ENCODE results near the gene TOPBP1. TPM values are rescaled to one million over a fixed set of nuclear protein-coding genes. Genes with fewer than 3 reads are reported as not detected.

The TOPBP1 gene
- total RNA-seq, 1 donor: 33.7 TPM

- peaks cover 21% of the 10 kb centered on the region for H3K36me3 ChIP-seq (ENCODE audit: insufficient read depth, low read length)
- no peak for TF ChIP-seq CTCF (IDR thresholded peaks at IDR 0.05; ENCODE audit: extremely low read depth, low read depth, low read length)
- H3K4me2 ChIP-seq (ENCODE audit: insufficient read depth, low read length): no peak overlapping the region
- no peak for DNase-seq (ENCODE audit: insufficient read length, low spot score, missing footprints)
- H3K9me3 ChIP-seq (ENCODE audit: low read depth, low read length): no peaks in the 10 kb centered on the region
- no peaks in the 10 kb centered on the region for H4K20me1 ChIP-seq (ENCODE audit: insufficient read depth, low read length)
- H3K79me2 ChIP-seq (ENCODE audit: insufficient read depth, low read length): no peaks in the 10 kb centered on the region
- H2AFZ ChIP-seq (ENCODE audit: low read length): no peak overlapping the region
- H3K27ac ChIP-seq (ENCODE audit: low read depth, low read length): no peak overlapping the region
- no peak overlapping the region for H3K4me3 ChIP-seq (ENCODE audit: insufficient read depth, low read length)
- no peaks in the 10 kb centered on the region for H3K27me3 ChIP-seq (ENCODE audit: insufficient read depth, low read length)
- peaks cover 2% of the 10 kb centered on the region for H3K4me1 ChIP-seq (ENCODE audit: insufficient read depth, low read length)
Measured at GRCh38 chr3:133606902-133607301, 54.8 kb downstream of the TOPBP1 start.

- DNase-seq (ENCODE audit: insufficient read length, low spot score, missing footprints): no peak
- Histone ChIP-seq H3K36me3 (ENCODE audit: insufficient read depth, low read length) (peaks cover 15% of the 10 kb centered on the region), H4K20me1 (ENCODE audit: insufficient read depth, low read length) (no peaks in the 10 kb centered on the region), H3K4me3 (ENCODE audit: insufficient read depth, low read length) (no peak overlapping the region), H3K79me2 (ENCODE audit: insufficient read depth, low read length) (no peaks in the 10 kb centered on the region), H3K27ac (ENCODE audit: low read depth, low read length) (no peak overlapping the region), H3K4me2 (ENCODE audit: insufficient read depth, low read length) (no peak overlapping the region), H3K4me1 (ENCODE audit: insufficient read depth, low read length) (peaks cover 2% of the 10 kb centered on the region), H3K27me3 (ENCODE audit: insufficient read depth, low read length) (no peaks in the 10 kb centered on the region), H2AFZ (ENCODE audit: low read length) (no peak overlapping the region), H3K9me3 (ENCODE audit: low read depth, low read length) (no peaks in the 10 kb centered on the region)
- TF ChIP-seq CTCF (IDR thresholded peaks at IDR 0.05; ENCODE audit: extremely low read depth, low read depth, low read length): no peak
Measured at GRCh38 chr3:133606342-133606741, 55.4 kb downstream of the TOPBP1 start.

- Histone ChIP-seq H3K4me3 (ENCODE audit: insufficient read depth, low read length) (no peak overlapping the region), H2AFZ (ENCODE audit: low read length) (no peak overlapping the region), H3K9me3 (ENCODE audit: low read depth, low read length) (no peaks in the 10 kb centered on the region), H3K79me2 (ENCODE audit: insufficient read depth, low read length) (no peaks in the 10 kb centered on the region), H4K20me1 (ENCODE audit: insufficient read depth, low read length) (no peaks in the 10 kb centered on the region), H3K36me3 (ENCODE audit: insufficient read depth, low read length) (peaks cover 5% of the 10 kb centered on the region), H3K27me3 (ENCODE audit: insufficient read depth, low read length) (no peaks in the 10 kb centered on the region), H3K4me2 (ENCODE audit: insufficient read depth, low read length) (no peak overlapping the region), H3K27ac (ENCODE audit: low read depth, low read length) (no peak overlapping the region), H3K4me1 (ENCODE audit: insufficient read depth, low read length) (peaks cover 5% of the 10 kb centered on the region)
- no peak for TF ChIP-seq CTCF (IDR thresholded peaks at IDR 0.05; ENCODE audit: extremely low read depth, low read depth, low read length)
- no peak for DNase-seq (ENCODE audit: insufficient read length, low spot score, missing footprints)
Measured at GRCh38 chr3:133600572-133601081, 61.1 kb downstream of the TOPBP1 start.

- H3K4me3 ChIP-seq (ENCODE audit: insufficient read depth, low read length): no peak overlapping the region
- peaks cover 5% of the 10 kb centered on the region for H3K36me3 ChIP-seq (ENCODE audit: insufficient read depth, low read length)
- peaks cover 16% of the 10 kb centered on the region for H3K4me1 ChIP-seq (ENCODE audit: insufficient read depth, low read length)
- no peaks in the 10 kb centered on the region for H4K20me1 ChIP-seq (ENCODE audit: insufficient read depth, low read length)
- H3K79me2 ChIP-seq (ENCODE audit: insufficient read depth, low read length): no peaks in the 10 kb centered on the region
- TF ChIP-seq CTCF (IDR thresholded peaks at IDR 0.05; ENCODE audit: extremely low read depth, low read depth, low read length): no peak
- DNase-seq (ENCODE audit: insufficient read length, low spot score, missing footprints): no peak
- H3K4me2 ChIP-seq (ENCODE audit: insufficient read depth, low read length): no peak overlapping the region
- no peak overlapping the region for H2AFZ ChIP-seq (ENCODE audit: low read length)
- H3K27me3 ChIP-seq (ENCODE audit: insufficient read depth, low read length): no peaks in the 10 kb centered on the region
- H3K27ac ChIP-seq (ENCODE audit: low read depth, low read length): no peak overlapping the region
- no peaks in the 10 kb centered on the region for H3K9me3 ChIP-seq (ENCODE audit: low read depth, low read length)
Measured at GRCh38 chr3:133599280-133599679, 62.5 kb downstream of the TOPBP1 start.

All from osteoblast (primary cell).